PC-3 (cell line): ENCODE data around the gene KRTAP12-3.

Source experiments
- EZH2 ChIP-seq: fragments of 300-600 bp; sonication (generic); IDR thresholded peaks from one replicate; pipeline ENCODE4 v1.6.1; 2017; ENCODE audit warnings: antibody characterized with exemption, mild to moderate bottlenecking, low read length; ENCODE audit not compliant: unreplicated experiment
- TF ChIP-seq, protein P1 (sequence below): fragments of 300-600 bp; sonication (generic); conservative IDR thresholded peaks from 2 replicates; pipeline ENCODE4 v1.5.1; 2017; ENCODE audit warnings: antibody characterized with exemption, low read depth, mild to moderate bottlenecking, low read length

DNA sequence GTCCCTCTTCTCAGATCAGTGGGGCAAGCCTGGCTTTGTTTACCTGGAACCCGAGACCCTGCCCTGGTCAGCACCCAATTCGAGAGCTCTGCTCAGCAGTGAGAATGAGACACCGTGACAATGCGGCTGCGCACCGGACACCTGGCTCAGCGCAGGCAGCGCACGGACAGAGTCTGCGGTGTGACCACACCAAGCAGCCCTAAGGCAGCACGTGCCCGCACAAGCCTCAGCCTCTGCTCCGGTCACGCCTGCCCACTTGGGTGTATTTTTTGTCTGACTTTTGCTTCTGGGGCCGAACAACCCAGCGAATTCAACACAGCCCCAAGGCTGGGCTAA is 41.2 kb upstream of the KRTAP12-3 start:
- TF ChIP-seq, protein P1, sequence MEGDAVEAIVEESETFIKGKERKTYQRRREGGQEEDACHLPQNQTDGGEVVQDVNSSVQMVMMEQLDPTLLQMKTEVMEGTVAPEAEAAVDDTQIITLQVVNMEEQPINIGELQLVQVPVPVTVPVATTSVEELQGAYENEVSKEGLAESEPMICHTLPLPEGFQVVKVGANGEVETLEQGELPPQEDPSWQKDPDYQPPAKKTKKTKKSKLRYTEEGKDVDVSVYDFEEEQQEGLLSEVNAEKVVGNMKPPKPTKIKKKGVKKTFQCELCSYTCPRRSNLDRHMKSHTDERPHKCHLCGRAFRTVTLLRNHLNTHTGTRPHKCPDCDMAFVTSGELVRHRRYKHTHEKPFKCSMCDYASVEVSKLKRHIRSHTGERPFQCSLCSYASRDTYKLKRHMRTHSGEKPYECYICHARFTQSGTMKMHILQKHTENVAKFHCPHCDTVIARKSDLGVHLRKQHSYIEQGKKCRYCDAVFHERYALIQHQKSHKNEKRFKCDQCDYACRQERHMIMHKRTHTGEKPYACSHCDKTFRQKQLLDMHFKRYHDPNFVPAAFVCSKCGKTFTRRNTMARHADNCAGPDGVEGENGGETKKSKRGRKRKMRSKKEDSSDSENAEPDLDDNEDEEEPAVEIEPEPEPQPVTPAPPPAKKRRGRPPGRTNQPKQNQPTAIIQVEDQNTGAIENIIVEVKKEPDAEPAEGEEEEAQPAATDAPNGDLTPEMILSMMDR = no peak
- TF ChIP-seq EZH2 = no peak
